OCI-LY1 (cell line): ENCODE results near the gene SPEM3.
A peak's percentile ranks its signal among the peaks of the same experiment; 100 is the strongest.

Experiments used
- H2AFZ ChIP-seq: fragments of 200-600 bp; sonication (generic), shearing (Covaris generic); 2 replicates; pipeline ENCODE4 v1.6.0; 2014; ENCODE audit warnings: antibody characterized with exemption, mild to moderate bottlenecking, low read length
- H3F3A ChIP-seq: fragments of 200-600 bp; sonication (generic), shearing (Covaris generic); 2 replicates; pipeline ENCODE4 v1.6.0; 2014; ENCODE audit warnings: mild to moderate bottlenecking, antibody characterized with exemption, low read length, moderate library complexity; ENCODE audit not compliant: insufficient read depth
- H3K27ac ChIP-seq: fragments of 200-600 bp; sonication (generic); 2 replicates; pipeline ENCODE4 v1.5.1; 2014; ENCODE audit warnings: low read length, mixed run types, mild to moderate bottlenecking, low read depth; ENCODE audit not compliant: poor library complexity, severe bottlenecking
- H3K27me3 ChIP-seq: fragments of 200-600 bp; sonication (generic); 2 replicates; pipeline ENCODE4 v1.6.0; 2014; ENCODE audit warnings: antibody characterized with exemption, mild to moderate bottlenecking, low read length, moderate library complexity; ENCODE audit not compliant: insufficient read depth
- H3K36me3 ChIP-seq: fragments of 200-600 bp; sonication (generic); 2 replicates; pipeline ENCODE4 v1.6.1; 2014; ENCODE audit warnings: mild to moderate bottlenecking, antibody characterized with exemption, low read length, moderate library complexity, mixed read lengths; ENCODE audit not compliant: insufficient read depth
- H3K4me1 ChIP-seq: fragments of 200-600 bp; sonication (generic); 2 replicates; pipeline ENCODE4 v1.5.1; 2014; ENCODE audit warnings: mild to moderate bottlenecking, low read length, moderate library complexity; ENCODE audit not compliant: insufficient read depth, severe bottlenecking
- H3K4me2 ChIP-seq: fragments of 200-600 bp; sonication (generic), shearing (Covaris generic); 2 replicates; pipeline ENCODE4 v1.6.1; 2014; ENCODE audit warnings: low read length
- H3K4me3 ChIP-seq: fragments of 200-600 bp; sonication (generic); 2 replicates; pipeline ENCODE4 v1.5.1; 2014; ENCODE audit warnings: low read length, low read depth, mild to moderate bottlenecking, mixed read lengths; ENCODE audit not compliant: poor library complexity, severe bottlenecking
- H3K79me2 ChIP-seq: fragments of 200-600 bp; shearing (Covaris generic); 2 replicates; pipeline ENCODE4 v1.6.1; 2016; ENCODE audit warnings: mixed run types, low read length, mixed read lengths; ENCODE audit not compliant: insufficient read depth
- H3K9ac ChIP-seq: fragments of 200-600 bp; sonication (generic), shearing (Covaris generic); 2 replicates; pipeline ENCODE4 v1.6.1; 2014; ENCODE audit warnings: mild to moderate bottlenecking, low read length, mixed read lengths
- H3K9me2 ChIP-seq: fragments of 200-600 bp; sonication (generic), shearing (Covaris generic); 2 replicates; pipeline ENCODE4 v1.6.1; 2014; ENCODE audit warnings: low read depth, mild to moderate bottlenecking, low read length, mixed read lengths
- H3K9me3 ChIP-seq: fragments of 200-600 bp; shearing (Covaris generic); 2 replicates; pipeline ENCODE4 v1.6.1; 2014; ENCODE audit warnings: low read length, mixed read lengths
- H4K20me1 ChIP-seq: fragments of 200-600 bp; sonication (generic), shearing (Covaris generic); 2 replicates; pipeline ENCODE4 v1.6.0; 2016; ENCODE audit warnings: mild to moderate bottlenecking, low read length; ENCODE audit not compliant: insufficient read depth
- CTCF ChIP-seq: fragments of 200-600 bp; sonication (generic), shearing (Covaris generic); IDR thresholded peaks from 2 replicates; pipeline ENCODE4 v1.5.1; 2017; ENCODE audit warnings: mild to moderate bottlenecking, antibody characterized with exemption, low read length, moderate library complexity, mixed read lengths
- EZH2 ChIP-seq: fragments of 200-600 bp; sonication (generic), shearing (Covaris generic); IDR thresholded peaks from 2 replicates; pipeline ENCODE4 v1.8.0; 2017; ENCODE audit warnings: borderline replicate concordance, mixed run types, mild to moderate bottlenecking, antibody characterized with exemption, low read length, moderate library complexity, mixed read lengths

The SPEM3 gene

GRCh38 chr17:7437369-7437863 lies 8.8 kb downstream of the SPEM3 start:
- H3K36me3 ChIP-seq, result peaks cover 3% of the 10 kb centered on the region; the same call in 1 of the 2 replicates
- H3K27me3 ChIP-seq, result peaks cover 17% of the 10 kb centered on the region
- H3K27ac ChIP-seq, result no peak overlapping the region
- H4K20me1 ChIP-seq, result no peaks in the 10 kb centered on the region
- H3K9me2 ChIP-seq, result no peaks in the 10 kb centered on the region
- peaks cover 48% of the 10 kb centered on the region for H3K4me1 ChIP-seq
- H2AFZ ChIP-seq, result no peak overlapping the region
- H3K4me3 ChIP-seq, result peak overlapping the region; percentile 76
- H3K9ac ChIP-seq, result peak overlapping the region; percentile 36; the same call in 1 of the 2 replicates
- peak overlapping the region; percentile 65 for H3K4me2 ChIP-seq
- no peak for TF ChIP-seq EZH2
- no peak for TF ChIP-seq CTCF
- H3K79me2 ChIP-seq, result no peaks in the 10 kb centered on the region
- no peaks in the 10 kb centered on the region for H3K9me3 ChIP-seq
- no peaks in the 10 kb centered on the region for H3F3A ChIP-seq

- H4K20me1 ChIP-seq, result no peaks in the 10 kb centered on the region
- H3K4me2 ChIP-seq, result peak overlapping the region; percentile 65
- H3K36me3 ChIP-seq, result peaks cover 3% of the 10 kb centered on the region; the same call in 1 of the 2 replicates
- peaks cover 48% of the 10 kb centered on the region for H3K4me1 ChIP-seq
- no peak overlapping the region for H3K27ac ChIP-seq
- peak overlapping the region; percentile 26; the same call in 1 of the 2 replicates for H3K9ac ChIP-seq
- H3F3A ChIP-seq, result no peaks in the 10 kb centered on the region
- TF ChIP-seq CTCF, result no peak
- no peak for TF ChIP-seq EZH2
- peaks cover 17% of the 10 kb centered on the region for H3K27me3 ChIP-seq
- H3K4me3 ChIP-seq, result peak overlapping the region; percentile 76
- no peaks in the 10 kb centered on the region for H3K9me2 ChIP-seq
- H3K9me3 ChIP-seq, result no peaks in the 10 kb centered on the region
- no peaks in the 10 kb centered on the region for H3K79me2 ChIP-seq
- no peak overlapping the region for H2AFZ ChIP-seq
Observed at GRCh38 chr17:7437950-7438614, 9.4 kb downstream of the SPEM3 start.

GRCh38 chr17:7438656-7439460 lies 10.2 kb downstream of the SPEM3 start:
- no peaks in the 10 kb centered on the region for H3F3A ChIP-seq
- peak overlapping the region; percentile 76 for H3K4me2 ChIP-seq
- H2AFZ ChIP-seq, result no peak overlapping the region
- H3K9ac ChIP-seq, result peak overlapping the region; percentile 26; the same call in 1 of the 2 replicates
- TF ChIP-seq EZH2 (no peak), CTCF (no peak)
- no peak overlapping the region for H3K27ac ChIP-seq
- H3K4me3 ChIP-seq, result peak overlapping the region; percentile 76
- peaks cover 3% of the 10 kb centered on the region; the same call in 1 of the 2 replicates for H3K36me3 ChIP-seq
- no peaks in the 10 kb centered on the region for H3K9me2 ChIP-seq
- H4K20me1 ChIP-seq, result no peaks in the 10 kb centered on the region
- peaks cover 48% of the 10 kb centered on the region for H3K4me1 ChIP-seq
- H3K9me3 ChIP-seq, result no peaks in the 10 kb centered on the region
- no peaks in the 10 kb centered on the region for H3K79me2 ChIP-seq
- peaks cover 17% of the 10 kb centered on the region for H3K27me3 ChIP-seq
